DND-41 (cell line): ENCODE data around the gene P2RX1.

ENCODE experiments used
- CTCF ChIP-seq: IDR thresholded peaks from 2 replicates; pipeline ENCODE4 v1.5.1; 2012; ENCODE audit warnings: borderline replicate concordance, low read length, moderate library complexity, mild to moderate bottlenecking; ENCODE audit not compliant: poor library complexity, severe bottlenecking; ENCODE audit errors: extremely low read depth
- EZH2 ChIP-seq: IDR thresholded peaks from 3 replicates; pipeline ENCODE4 v1.6.1; 2012; ENCODE audit warnings: borderline replicate concordance, low read depth, mild to moderate bottlenecking, moderate library complexity, low read length, inconsistent platforms; ENCODE audit not compliant: severe bottlenecking

GRCh38 chr17:3913531-3914311 lies 2.5 kb downstream of the P2RX1 start:
- TF ChIP-seq CTCF (peak; percentile 98), EZH2 (no peak)
